PC-9 (cell line): ENCODE results near the gene VPS13D.

Experiments used
- CTCF ChIP-seq: fragments of 200-600 bp; sonication (generic); conservative IDR thresholded peaks from 2 replicates; pipeline ENCODE4 v1.6.1; 2017; ENCODE audit warnings: mixed run types, antibody characterized with exemption, mild to moderate bottlenecking, moderate library complexity
- EZH2 ChIP-seq: fragments of 200-600 bp; sonication (generic); IDR thresholded peaks from 2 replicates; pipeline ENCODE4 v1.8.0; 2017; ENCODE audit warnings: antibody characterized with exemption, low read depth

DNA sequence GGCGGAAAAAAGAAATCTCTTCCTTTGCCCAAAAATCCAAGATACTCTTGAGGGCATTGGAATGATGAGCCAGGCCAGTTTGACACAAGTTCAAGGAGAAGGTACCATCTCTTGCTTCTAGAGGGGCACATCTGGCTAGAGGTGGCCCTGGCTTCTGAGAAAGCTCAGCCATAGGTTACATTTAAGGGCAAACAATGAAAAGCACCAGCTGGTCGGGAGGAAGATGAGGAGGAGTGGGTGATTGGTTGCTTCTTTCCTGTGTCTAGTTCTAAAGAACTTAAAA is 256.2 kb downstream of the VPS13D start:
- no peak for TF ChIP-seq CTCF
- no peak for TF ChIP-seq EZH2
